HG02973 (cell line): ENCODE results near the gene TMEM18.

Experiments used
- ATAC-seq: cut with Tn5 transposase; IDR thresholded peaks from one replicate; pipeline ENCODE4 v1.9.1; 2021; ENCODE audit warnings: moderate library complexity; ENCODE audit not compliant: unreplicated experiment

Gene TMEM18

GRCh38 chr2:673615-674320 is 3.4 kb downstream of the TMEM18 start:
- no peak for ATAC-seq

GRCh38 chr2:673016-673415 is 4.2 kb downstream of the TMEM18 start:
- ATAC-seq: no peak

- ATAC-seq: no peak
Observed at GRCh38 chr2:672606-672905, 4.7 kb downstream of the TMEM18 start.

GRCh38 chr2:671787-672605 is 5.2 kb downstream of the TMEM18 start:
- ATAC-seq: no peak

GRCh38 chr2:671072-671471 is 6.1 kb downstream of the TMEM18 start:
- ATAC-seq: no peak

- no peak for ATAC-seq
Observed at GRCh38 chr2:670637-671036, 6.6 kb downstream of the TMEM18 start.

GRCh38 chr2:669323-669722 is 7.9 kb downstream of the TMEM18 start:
- no peak for ATAC-seq

GRCh38 chr2:668000-668398 is 9.2 kb downstream of the TMEM18 start:
- no peak for ATAC-seq

- peak; percentile 77 for ATAC-seq
Observed at GRCh38 chr2:667332-667999, 9.7 kb downstream of the TMEM18 start.

- ATAC-seq: no peak
Observed at GRCh38 chr2:666441-666840, 10.8 kb downstream of the TMEM18 start.

- ATAC-seq: no peak
Observed at GRCh38 chr2:665340-666073, 11.7 kb downstream of the TMEM18 start.

- no peak for ATAC-seq
Observed at GRCh38 chr2:664063-664462, 13.1 kb downstream of the TMEM18 start.

GRCh38 chr2:663221-663620 is 14.0 kb downstream of the TMEM18 start:
- ATAC-seq: no peak

GRCh38 chr2:661360-661635 is 15.9 kb downstream of the TMEM18 start:
- ATAC-seq: no peak

GRCh38 chr2:660586-661359 is 16.4 kb downstream of the TMEM18 start:
- ATAC-seq: no peak

GRCh38 chr2:660029-660428 is 17.2 kb downstream of the TMEM18 start:
- no peak for ATAC-seq

GRCh38 chr2:658426-658825 is 18.8 kb downstream of the TMEM18 start:
- ATAC-seq: no peak

- ATAC-seq: no peak
Observed at GRCh38 chr2:657766-658165, 19.4 kb downstream of the TMEM18 start.

GRCh38 chr2:656676-657075 is 20.5 kb downstream of the TMEM18 start:
- no peak for ATAC-seq

- no peak for ATAC-seq
Observed at GRCh38 chr2:655626-656025, 21.6 kb downstream of the TMEM18 start.

GRCh38 chr2:654896-655295 is 22.3 kb downstream of the TMEM18 start:
- no peak for ATAC-seq
